Superior temporal gyrus (tissue), 1 donor: ENCODE results near the gene ECHDC1.
A peak's percentile ranks its signal among the peaks of the same experiment; 100 is the strongest.

Experiments used
- DNase-seq: peaks from one replicate; pipeline ENCODE4 v3.0.0-alpha.2; 2016; ENCODE audit errors: extremely low spot score

The ECHDC1 gene

GRCh38 chr6:127289934-127290333 lies 53.5 kb downstream of the ECHDC1 start:
- no peak for DNase-seq

- DNase-seq: no peak
Observed at GRCh38 chr6:127288705-127289104, 54.7 kb downstream of the ECHDC1 start.

GRCh38 chr6:127282184-127282583 lies 61.2 kb downstream of the ECHDC1 start:
- no peak for DNase-seq

- no peak for DNase-seq
Observed at GRCh38 chr6:127279815-127280214, 63.6 kb downstream of the ECHDC1 start.

GRCh38 chr6:127277878-127278843 lies 65.2 kb downstream of the ECHDC1 start:
- DNase-seq: no peak

- no peak for DNase-seq
Observed at GRCh38 chr6:127276331-127276730, 67.1 kb downstream of the ECHDC1 start.

- no peak for DNase-seq
Observed at GRCh38 chr6:127273499-127273898, 69.9 kb downstream of the ECHDC1 start.

GRCh38 chr6:127272576-127272975 lies 70.8 kb downstream of the ECHDC1 start:
- DNase-seq: no peak

GRCh38 chr6:127267646-127268625 lies 75.5 kb downstream of the ECHDC1 start:
- peak; percentile 64 for DNase-seq

- DNase-seq: peak; percentile 56
Observed at GRCh38 chr6:127266892-127267645, 76.3 kb downstream of the ECHDC1 start.

- DNase-seq: peak; percentile 91
Observed at GRCh38 chr6:127266178-127266891, 77.1 kb downstream of the ECHDC1 start, which contains the start of gene RNF146. RNF146 (plus strand) TSS chr6:127266864; CDS start chr6:127280339, 13,475 bp downstream.

GRCh38 chr6:127263481-127263880 lies 79.9 kb downstream of the ECHDC1 start:
- no peak for DNase-seq

GRCh38 chr6:127262896-127263295 lies 80.5 kb downstream of the ECHDC1 start:
- DNase-seq: no peak

- DNase-seq: no peak
Observed at GRCh38 chr6:127255286-127255685, 88.1 kb downstream of the ECHDC1 start.

- DNase-seq: no peak
Observed at GRCh38 chr6:127249621-127250020, 93.8 kb downstream of the ECHDC1 start.

- no peak for DNase-seq
Observed at GRCh38 chr6:127247114-127248096, 96.0 kb downstream of the ECHDC1 start.

GRCh38 chr6:127243501-127243900 lies 99.9 kb downstream of the ECHDC1 start:
- DNase-seq: no peak
